ENCODE measurements around the gene ESD. TPM values are rescaled to one million over a fixed set of nuclear protein-coding genes. Genes with fewer than 3 reads are reported as not detected.

ESD gene
- total RNA-seq, 1 donor from 2014 or later: 118 TPM

GRCh38 chr13:46747031-46747820 is 49.7 kb downstream of the ESD start:
- H3K9me3 Mint-ChIP-seq: peaks cover 9% of the 10 kb centered on the region
- TF ChIP-seq CTCF (conservative IDR thresholded peaks at IDR 0.05): no peak
- H3K36me3 Mint-ChIP-seq (ENCODE audit: low read depth): peaks cover 47% of the 10 kb centered on the region
- peaks cover 13% of the 10 kb centered on the region for H3K4me1 Mint-ChIP-seq
- no peak overlapping the region for H3K27ac Mint-ChIP-seq (ENCODE audit: unreplicated experiment)
- no peaks in the 10 kb centered on the region for H3K27me3 Mint-ChIP-seq (ENCODE audit: low read depth)
- H3K4me3 Mint-ChIP-seq: no peak overlapping the region
- no peak for DNase-seq (ENCODE audit: low read depth, low spot score)

GRCh38 chr13:46745706-46746105 is 51.3 kb downstream of the ESD start:
- H3K4me1 Mint-ChIP-seq: peaks cover 13% of the 10 kb centered on the region
- TF ChIP-seq CTCF (conservative IDR thresholded peaks at IDR 0.05): no peak
- no peak overlapping the region for H3K4me3 Mint-ChIP-seq
- peaks cover 9% of the 10 kb centered on the region for H3K9me3 Mint-ChIP-seq
- DNase-seq (ENCODE audit: low read depth, low spot score): no peak
- H3K27me3 Mint-ChIP-seq (ENCODE audit: low read depth): no peaks in the 10 kb centered on the region
- H3K27ac Mint-ChIP-seq (ENCODE audit: unreplicated experiment): no peak overlapping the region
- H3K36me3 Mint-ChIP-seq (ENCODE audit: low read depth): peaks cover 44% of the 10 kb centered on the region

- Mint-ChIP-seq H3K4me1 (peaks cover 10% of the 10 kb centered on the region), H3K27ac (ENCODE audit: unreplicated experiment) (no peak overlapping the region), H3K4me3 (no peak overlapping the region), H3K27me3 (ENCODE audit: low read depth) (no peaks in the 10 kb centered on the region), H3K36me3 (ENCODE audit: low read depth) (peaks cover 44% of the 10 kb centered on the region), H3K9me3 (peaks cover 9% of the 10 kb centered on the region)
- TF ChIP-seq CTCF (conservative IDR thresholded peaks at IDR 0.05): no peak
- DNase-seq (ENCODE audit: low read depth, low spot score): no peak
Observed at GRCh38 chr13:46745062-46745461, 51.9 kb downstream of the ESD start.

- DNase-seq (ENCODE audit: low read depth, low spot score): no peak
- H3K27ac Mint-ChIP-seq (ENCODE audit: unreplicated experiment): no peak overlapping the region
- no peaks in the 10 kb centered on the region for H3K4me1 Mint-ChIP-seq
- TF ChIP-seq CTCF (conservative IDR thresholded peaks at IDR 0.05): no peak
- H3K27me3 Mint-ChIP-seq (ENCODE audit: low read depth): no peaks in the 10 kb centered on the region
- H3K36me3 Mint-ChIP-seq (ENCODE audit: low read depth): peaks cover 34% of the 10 kb centered on the region
- no peak overlapping the region for H3K4me3 Mint-ChIP-seq
- H3K9me3 Mint-ChIP-seq: peaks cover 9% of the 10 kb centered on the region
Observed at GRCh38 chr13:46743191-46743590, 53.8 kb downstream of the ESD start.

- DNase-seq (ENCODE audit: low read depth, low spot score): no peak
- Mint-ChIP-seq H3K36me3 (ENCODE audit: low read depth) (peaks cover 12% of the 10 kb centered on the region), H3K4me1 (no peaks in the 10 kb centered on the region), H3K9me3 (no peaks in the 10 kb centered on the region), H3K4me3 (no peak overlapping the region), H3K27me3 (ENCODE audit: low read depth) (no peaks in the 10 kb centered on the region), H3K27ac (ENCODE audit: unreplicated experiment) (no peak overlapping the region)
- TF ChIP-seq CTCF (conservative IDR thresholded peaks at IDR 0.05): no peak
Observed at GRCh38 chr13:46739447-46740098, 57.4 kb downstream of the ESD start.
